EL (cell line): Measurements from ENCODE around the gene CPA3.
A peak's percentile ranks its signal among the peaks of the same experiment; 100 is the strongest.

Experiments used
- DNase-seq: peaks from one replicate; pipeline ENCODE4 v3.0.0-alpha.2; 2016

Gene CPA3

GRCh38 chr3:148865049-148865448 is at the start of gene CPA3:
Gene CPA3 (plus strand): TSS chr3:148865296. CDS start chr3:148865308, 12 bp downstream.
- no peak for DNase-seq

- no peak for DNase-seq
Observed at GRCh38 chr3:148815316-148816110, 49.6 kb upstream of the CPA3 start.

- no peak for DNase-seq
Observed at GRCh38 chr3:148816427-148816826, 48.7 kb upstream of the CPA3 start.

- DNase-seq: no peak
Observed at GRCh38 chr3:148816981-148817525, 48.0 kb upstream of the CPA3 start.

- no peak for DNase-seq
Observed at GRCh38 chr3:148820361-148821245, 44.5 kb upstream of the CPA3 start.

GRCh38 chr3:148823026-148823425 is 42.1 kb upstream of the CPA3 start:
- no peak for DNase-seq

- no peak for DNase-seq
Observed at GRCh38 chr3:148825476-148825875, 39.6 kb upstream of the CPA3 start.

GRCh38 chr3:148827585-148827984 is 37.5 kb upstream of the CPA3 start, which contains the start of gene CPB1:
Gene CPB1 (plus strand): TSS chr3:148827811. CDS start chr3:148827824, 13 bp downstream.
- DNase-seq: no peak

GRCh38 chr3:148828136-148828690 is 36.9 kb upstream of the CPA3 start:
- no peak for DNase-seq

- no peak for DNase-seq
Observed at GRCh38 chr3:148829926-148830325, 35.2 kb upstream of the CPA3 start.

GRCh38 chr3:148833223-148833622 is 31.9 kb upstream of the CPA3 start:
- peak; percentile 48 for DNase-seq

- no peak for DNase-seq
Observed at GRCh38 chr3:148839805-148840204, 25.3 kb upstream of the CPA3 start.

- no peak for DNase-seq
Observed at GRCh38 chr3:148840451-148840850, 24.6 kb upstream of the CPA3 start.

- no peak for DNase-seq
Observed at GRCh38 chr3:148845756-148846395, 19.2 kb upstream of the CPA3 start.

- DNase-seq: peak; percentile 25
Observed at GRCh38 chr3:148847351-148847750, 17.7 kb upstream of the CPA3 start.

GRCh38 chr3:148848410-148848809 is 16.7 kb upstream of the CPA3 start:
- DNase-seq: no peak

GRCh38 chr3:148852271-148852992 is 12.7 kb upstream of the CPA3 start:
- DNase-seq: no peak

- DNase-seq: no peak
Observed at GRCh38 chr3:148853076-148853475, 12.0 kb upstream of the CPA3 start.

- no peak for DNase-seq
Observed at GRCh38 chr3:148854061-148854460, 11.0 kb upstream of the CPA3 start.

GRCh38 chr3:148856384-148856783 is 8.7 kb upstream of the CPA3 start:
- DNase-seq: no peak

GRCh38 chr3:148857316-148857715 is 7.8 kb upstream of the CPA3 start:
- DNase-seq: no peak

GRCh38 chr3:148861277-148861869 is 3.7 kb upstream of the CPA3 start:
- DNase-seq: peak; percentile 71
